GM12874 (cell line): ENCODE data around the gene SULT1A2.

Experiments
- CTCF ChIP-seq: IDR thresholded peaks from 2 replicates; pipeline ENCODE4 v1.5.1; 2011; ENCODE audit warnings: low read depth, mild to moderate bottlenecking, control low read depth, low read length, moderate library complexity; ENCODE audit not compliant: insufficient read depth

Gene SULT1A2

GRCh38 chr16:28615486-28616223, 18.8 kb upstream of the SULT1A2 start:
- peak; percentile 63 for TF ChIP-seq CTCF

GRCh38 chr16:28610595-28611191, 13.8 kb upstream of the SULT1A2 start:
- no peak for TF ChIP-seq CTCF

GRCh38 chr16:28609631-28610594, 13.1 kb upstream of the SULT1A2 start, which contains the start of gene SULT1A1:
TSS of gene SULT1A1 (minus strand) at chr16:28610044. CDS start at chr16:28608855, 1,189 bp downstream.
- TF ChIP-seq CTCF, result no peak

- TF ChIP-seq CTCF, result no peak
These were observed 10.3 kb upstream of the SULT1A2 start for GRCh38 chr16:28607116-28607623.

- TF ChIP-seq CTCF, result no peak
These were observed 9.7 kb upstream of the SULT1A2 start for GRCh38 chr16:28606291-28607115.

- TF ChIP-seq CTCF, result no peak
These were observed 7.3 kb upstream of the SULT1A2 start for GRCh38 chr16:28604186-28604565.
